Endodermal cell (in vitro differentiated cells): ENCODE data around the gene MAP3K5. TPM values are rescaled to one million over a fixed set of nuclear protein-coding genes. Genes with fewer than 3 reads are reported as not detected.

Experiments
- DNase-seq: peaks from one replicate; pipeline ENCODE4 v3.0.0-alpha.2; 2017
- H3K27ac ChIP-seq: 2 replicates; pipeline ENCODE4 v1.5.1; 2013; ENCODE audit warnings: mild to moderate bottlenecking, low read depth, low read length, moderate library complexity
- H3K27me3 ChIP-seq: 2 replicates; pipeline ENCODE4 v1.6.1; 2013; ENCODE audit warnings: mild to moderate bottlenecking, low read length, moderate library complexity; ENCODE audit not compliant: insufficient read depth, control insufficient read depth, poor library complexity, severe bottlenecking
- H3K36me3 ChIP-seq: 2 replicates; pipeline ENCODE4 v1.7.0; 2013; ENCODE audit warnings: mild to moderate bottlenecking, low read length, moderate library complexity; ENCODE audit not compliant: control insufficient read depth, insufficient read depth
- H3K4me1 ChIP-seq: one replicate; pipeline ENCODE4 v1.7.0; 2013; ENCODE audit warnings: low read length; ENCODE audit not compliant: control insufficient read depth, insufficient read depth
- H3K4me3 ChIP-seq: 2 replicates; pipeline ENCODE4 v1.5.1; 2013; ENCODE audit warnings: mild to moderate bottlenecking, low read length, moderate library complexity
- H3K9ac ChIP-seq: 2 replicates; pipeline ENCODE4 v1.6.1; 2013; ENCODE audit warnings: mild to moderate bottlenecking, low read length, moderate library complexity; ENCODE audit not compliant: poor library complexity, severe bottlenecking; ENCODE audit errors: extremely low read depth
- H3K9me3 ChIP-seq: 2 replicates; pipeline ENCODE4 v1.6.1; 2013; ENCODE audit warnings: mild to moderate bottlenecking, low read length, moderate library complexity; ENCODE audit not compliant: control insufficient read depth
- H3K27ac Mint-ChIP-seq: 2 replicates; pipeline ENCODE4 v1.8.0; 2020; ENCODE audit warnings: mixed read lengths
- H3K27me3 Mint-ChIP-seq: 2 replicates; pipeline ENCODE4 v1.8.0; 2021; ENCODE audit warnings: mild to moderate bottlenecking, mixed read lengths; ENCODE audit not compliant: insufficient read depth
- H3K36me3 Mint-ChIP-seq: 2 replicates; pipeline ENCODE4 v1.8.0; 2020; ENCODE audit warnings: low read depth, mixed read lengths
- H3K4me1 Mint-ChIP-seq: 2 replicates; pipeline ENCODE4 v1.8.0; 2020; ENCODE audit warnings: mixed read lengths
- H3K4me3 Mint-ChIP-seq: 2 replicates; pipeline ENCODE4 v1.8.0; 2020; ENCODE audit warnings: mild to moderate bottlenecking, moderate library complexity, mixed read lengths
- H3K9me3 Mint-ChIP-seq: 2 replicates; pipeline ENCODE4 v1.8.0; 2020; ENCODE audit warnings: mild to moderate bottlenecking, mixed read lengths
- WGBS, 2 experiments: methylation state at CpG; one replicate each; pipeline versions ENCODE4 v1.1.5 to v1.1.7; 2013; ENCODE audit warnings: missing lambda C conversion rate in 2 of 2, mixed read lengths in 1 of 2; ENCODE audit not compliant: insufficient coverage in 1 of 2, insufficient read length in 1 of 2; 5-methylcytosine and 5-hydroxymethylcytosine counted together
- total RNA-seq, 2 donors: library from RNA; stranded (reverse); fragmentation: NEBNext Ultra II Directional in 1 of 2; extraction: Animal tissue kit (Norgen Biotek cat#: 25700) in 1 of 2; gene quantifications; 2 replicates in 1 of 2; 3 replicates in 1 of 2; pipeline ENCODE4 v1.2.1, GENCODE V29; 2021
- TF ChIP-seq, protein P1 (sequence below): fragments of 200-600 bp; sonication (generic); conservative IDR thresholded peaks from 2 replicates; pipeline ENCODE4 v1.5.0; 2021; ENCODE audit warnings: antibody characterized with exemption, mild to moderate bottlenecking

Gene MAP3K5
- total RNA-seq, 2 donors from 2014 or later: 1.6 to 3.4 TPM

- Mint-ChIP-seq H3K27me3 (peaks cover 39% of the 10 kb centered on the region), H3K27ac (no peak overlapping the region), H3K4me1 (peaks cover 19% of the 10 kb centered on the region), H3K9me3 (no peaks in the 10 kb centered on the region), H3K36me3 (no peaks in the 10 kb centered on the region), H3K4me3 (no peak overlapping the region)
- H3K36me3 ChIP-seq: no peaks in the 10 kb centered on the region
- TF ChIP-seq, protein P1, sequence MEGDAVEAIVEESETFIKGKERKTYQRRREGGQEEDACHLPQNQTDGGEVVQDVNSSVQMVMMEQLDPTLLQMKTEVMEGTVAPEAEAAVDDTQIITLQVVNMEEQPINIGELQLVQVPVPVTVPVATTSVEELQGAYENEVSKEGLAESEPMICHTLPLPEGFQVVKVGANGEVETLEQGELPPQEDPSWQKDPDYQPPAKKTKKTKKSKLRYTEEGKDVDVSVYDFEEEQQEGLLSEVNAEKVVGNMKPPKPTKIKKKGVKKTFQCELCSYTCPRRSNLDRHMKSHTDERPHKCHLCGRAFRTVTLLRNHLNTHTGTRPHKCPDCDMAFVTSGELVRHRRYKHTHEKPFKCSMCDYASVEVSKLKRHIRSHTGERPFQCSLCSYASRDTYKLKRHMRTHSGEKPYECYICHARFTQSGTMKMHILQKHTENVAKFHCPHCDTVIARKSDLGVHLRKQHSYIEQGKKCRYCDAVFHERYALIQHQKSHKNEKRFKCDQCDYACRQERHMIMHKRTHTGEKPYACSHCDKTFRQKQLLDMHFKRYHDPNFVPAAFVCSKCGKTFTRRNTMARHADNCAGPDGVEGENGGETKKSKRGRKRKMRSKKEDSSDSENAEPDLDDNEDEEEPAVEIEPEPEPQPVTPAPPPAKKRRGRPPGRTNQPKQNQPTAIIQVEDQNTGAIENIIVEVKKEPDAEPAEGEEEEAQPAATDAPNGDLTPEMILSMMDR: no peak
- H3K9ac ChIP-seq: no peak overlapping the region
- no peaks in the 10 kb centered on the region for H3K9me3 ChIP-seq
- 75 to 93% methylated on average over 3 to 4 of the region's 4 CpGs for WGBS, 2 experiments
- no peaks in the 10 kb centered on the region for H3K4me1 ChIP-seq
- no peak overlapping the region for H3K4me3 ChIP-seq
- H3K27ac ChIP-seq: no peak overlapping the region
- DNase-seq: no peak
- peaks cover 52% of the 10 kb centered on the region for H3K27me3 ChIP-seq
Measured at GRCh38 chr6:136552054-136552453, 240.2 kb downstream of the MAP3K5 start.

DNA sequence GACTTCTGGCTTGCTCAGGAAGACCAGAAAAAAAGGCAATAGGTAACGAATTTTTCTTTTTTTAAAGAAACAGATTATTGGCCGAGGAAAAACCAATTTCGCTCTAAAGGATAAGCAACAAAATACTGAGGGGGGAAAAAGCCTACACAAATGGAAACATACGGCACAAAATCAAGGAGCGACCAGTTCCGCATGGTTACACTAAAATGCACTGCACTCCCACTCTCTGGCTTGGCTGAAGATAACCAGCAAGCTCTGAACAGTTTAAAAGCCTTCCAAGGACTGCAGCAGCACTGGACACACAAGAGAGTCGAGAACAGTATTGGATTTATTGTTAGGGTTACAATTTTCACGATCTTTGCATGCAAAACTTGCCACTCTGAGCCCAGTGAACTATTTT lies 241.2 kb downstream of the MAP3K5 start:
- Histone ChIP-seq H3K4me1 (no peaks in the 10 kb centered on the region), H3K4me3 (peak overlapping the region; percentile 94), H3K9me3 (no peaks in the 10 kb centered on the region), H3K27ac (no peak overlapping the region), H3K27me3 (peaks cover 52% of the 10 kb centered on the region), H3K36me3 (no peaks in the 10 kb centered on the region), H3K9ac (peak overlapping the region; percentile 19)
- Mint-ChIP-seq H3K27ac (peak overlapping the region; percentile 81), H3K36me3 (no peaks in the 10 kb centered on the region), H3K4me1 (peaks cover 24% of the 10 kb centered on the region), H3K9me3 (no peaks in the 10 kb centered on the region), H3K27me3 (peaks cover 39% of the 10 kb centered on the region), H3K4me3 (peak overlapping the region; percentile 82)
- 67 to 81% methylated on average over 7 to 8 of the region's 8 CpGs for WGBS, 2 experiments
- TF ChIP-seq, protein P1: no peak
- DNase-seq: no peak

- Histone ChIP-seq H3K9ac (peak within 1 kb of the TSS; percentile 83), H3K27me3 (peaks cover 52% of the 10 kb centered on the region), H3K4me3 (peak within 1 kb of the TSS; percentile 94), H3K9me3 (no peaks in the 10 kb centered on the region), H3K4me1 (no peaks in the 10 kb centered on the region), H3K27ac (no peak within 1 kb of the TSS), H3K36me3 (no peaks in the 10 kb centered on the region)
- WGBS, 2 experiments: 0 to 5% methylated on average over 8 to 79 of the region's 79 CpGs
- Mint-ChIP-seq H3K4me3 (peak within 1 kb of the TSS; percentile 82), H3K9me3 (no peaks in the 10 kb centered on the region), H3K4me1 (peaks cover 26% of the 10 kb centered on the region), H3K27ac (peak within 1 kb of the TSS; percentile 91), H3K27me3 (peaks cover 39% of the 10 kb centered on the region), H3K36me3 (no peaks in the 10 kb centered on the region)
- peak; percentile 98 for DNase-seq
- TF ChIP-seq, protein P1: peak; percentile 100
Measured at GRCh38 chr6:136550330-136551071, 241.8 kb downstream of the MAP3K5 start, which contains the start of gene MAP7. TSS of gene MAP7 (minus strand) at chr6:136550422. CDS start at chr6:136550408, 14 bp downstream.
